Erythroblast (primary cell): ENCODE data around the gene DMRTA2.

ENCODE experiments used
- DNase-seq, 2 experiments: peaks; one replicate each; lab custom pipeline; 2025; lab: John Stamatoyannopoulos, UW
- GATA1 ChIP-seq: IDR thresholded peaks from 2 replicates; pipeline ENCODE4 v1.6.1; 2011; ENCODE audit warnings: low read depth, mild to moderate bottlenecking, control low read depth, low read length, moderate library complexity
- POLR2A ChIP-seq: IDR thresholded peaks from 2 replicates; pipeline ENCODE4 v1.6.1; 2011; ENCODE audit warnings: mild to moderate bottlenecking, low read length

Gene DMRTA2

GRCh38 chr1:50378770-50379169, 44.5 kb downstream of the DMRTA2 start:
- TF ChIP-seq GATA1 (no peak), POLR2A (no peak)
- no peak for DNase-seq

DNA sequence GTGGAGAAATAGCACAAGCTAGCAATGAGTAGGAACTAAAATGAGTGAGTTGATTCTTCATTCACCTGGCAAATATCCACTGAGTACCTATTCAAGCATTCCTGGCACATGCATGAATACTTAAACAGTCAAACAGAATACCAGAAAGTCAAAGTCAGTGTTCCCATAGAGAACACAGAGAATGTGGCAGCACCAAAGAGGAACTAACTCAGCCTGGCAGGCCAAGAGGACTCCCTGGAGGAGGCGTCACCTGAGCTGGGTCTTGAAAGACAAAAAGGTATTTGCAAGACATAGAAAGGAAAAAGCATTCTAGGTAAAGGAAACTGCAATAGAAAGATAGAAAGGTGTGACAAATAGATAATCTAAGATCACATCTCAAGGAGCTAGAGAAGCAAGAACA, 49.7 kb downstream of the DMRTA2 start:
- TF ChIP-seq POLR2A (no peak), GATA1 (no peak)
- DNase-seq, result no peak

DNA sequence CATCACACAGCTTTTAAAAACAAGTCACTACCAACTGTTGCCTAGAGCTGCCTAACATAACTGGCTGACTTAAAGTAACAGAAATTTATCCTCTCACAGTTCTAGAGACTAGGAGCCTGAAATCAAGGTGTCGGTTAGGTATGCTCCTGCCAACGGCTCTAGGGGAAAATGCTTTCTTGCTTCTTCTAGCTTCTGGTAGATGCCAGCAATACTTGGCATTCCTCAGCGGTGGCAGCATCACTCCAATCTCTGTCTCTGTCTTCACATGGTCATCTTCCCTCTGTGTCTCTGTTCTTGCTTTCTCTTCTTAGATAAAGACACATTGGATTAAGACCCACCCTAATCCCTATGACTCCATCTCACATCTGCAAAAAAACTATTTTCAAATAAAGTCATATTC, 51.5 kb downstream of the DMRTA2 start:
- no peak for DNase-seq
- TF ChIP-seq POLR2A, result no peak
- TF ChIP-seq GATA1, result no peak

DNA sequence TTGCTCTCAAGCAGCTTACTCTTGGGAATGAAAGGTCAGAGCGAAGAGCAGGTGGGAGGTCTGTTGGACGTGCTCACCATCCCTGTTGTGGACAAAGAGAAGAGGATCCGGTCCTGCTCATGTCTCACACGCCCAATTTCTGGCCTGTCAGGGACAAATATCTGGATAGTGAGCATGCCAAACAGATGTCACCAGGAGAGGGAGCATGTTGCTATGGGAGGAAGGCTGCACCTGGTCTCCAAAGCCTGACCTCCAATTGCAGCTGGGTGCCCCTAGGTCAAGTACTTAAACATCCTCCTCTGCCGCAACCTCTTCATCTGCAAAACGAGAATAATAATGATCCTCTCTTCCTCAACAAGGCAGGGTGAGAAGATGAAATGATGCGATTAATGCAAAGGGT, 53.4 kb downstream of the DMRTA2 start:
- peak; percentile 6 to 14 for DNase-seq
- TF ChIP-seq POLR2A (no peak), GATA1 (no peak)

GRCh38 chr1:50369008-50369634, 54.1 kb downstream of the DMRTA2 start:
- TF ChIP-seq GATA1, result no peak
- TF ChIP-seq POLR2A, result no peak
- no peak for DNase-seq

- peak; percentile 47 to 61 for DNase-seq
- TF ChIP-seq POLR2A, result no peak
- no peak for TF ChIP-seq GATA1
Observed at GRCh38 chr1:50368179-50369007, 54.9 kb downstream of the DMRTA2 start.
